NCI-H524 (cell line): ENCODE measurements around the gene DISC1.
"Not testable (repeated sequence)": the region's sequence is repeated elsewhere in the genome, so short reads cannot be mapped to it uniquely, and the experiment has no call there.

ENCODE experiments used
- DNase-seq, 2 experiments: peaks; one replicate each; lab custom pipeline; 2025; lab: John Stamatoyannopoulos, UW

Gene DISC1

DNA sequence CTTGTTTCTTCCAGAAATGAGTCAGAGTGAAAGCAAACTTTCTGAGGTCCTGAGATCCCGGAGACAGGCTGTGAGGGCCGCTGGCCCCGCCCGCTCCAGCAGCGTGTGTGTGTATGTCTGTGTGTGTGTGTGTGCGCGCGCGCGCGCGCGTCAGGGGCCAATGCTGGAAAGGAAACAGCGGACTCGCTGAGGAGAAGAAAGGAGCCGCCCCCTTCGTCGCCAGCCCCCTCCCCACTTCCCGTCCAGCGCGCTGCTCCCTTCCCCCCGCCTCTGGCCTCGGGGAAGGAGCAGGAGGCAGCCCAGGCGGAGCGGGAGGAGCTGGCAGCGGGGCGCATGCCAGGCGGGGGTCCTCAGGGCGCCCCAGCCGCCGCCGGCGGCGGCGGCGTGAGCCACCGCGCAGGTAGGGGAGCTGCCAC, at the start of gene DISC1:
TSS of gene DISC1 (plus strand) at position 256 of the 416 bp plus-strand sequence. CDS start at position 334, 78 bp downstream.
- DNase-seq: peak; percentile 38 to 72

DNA sequence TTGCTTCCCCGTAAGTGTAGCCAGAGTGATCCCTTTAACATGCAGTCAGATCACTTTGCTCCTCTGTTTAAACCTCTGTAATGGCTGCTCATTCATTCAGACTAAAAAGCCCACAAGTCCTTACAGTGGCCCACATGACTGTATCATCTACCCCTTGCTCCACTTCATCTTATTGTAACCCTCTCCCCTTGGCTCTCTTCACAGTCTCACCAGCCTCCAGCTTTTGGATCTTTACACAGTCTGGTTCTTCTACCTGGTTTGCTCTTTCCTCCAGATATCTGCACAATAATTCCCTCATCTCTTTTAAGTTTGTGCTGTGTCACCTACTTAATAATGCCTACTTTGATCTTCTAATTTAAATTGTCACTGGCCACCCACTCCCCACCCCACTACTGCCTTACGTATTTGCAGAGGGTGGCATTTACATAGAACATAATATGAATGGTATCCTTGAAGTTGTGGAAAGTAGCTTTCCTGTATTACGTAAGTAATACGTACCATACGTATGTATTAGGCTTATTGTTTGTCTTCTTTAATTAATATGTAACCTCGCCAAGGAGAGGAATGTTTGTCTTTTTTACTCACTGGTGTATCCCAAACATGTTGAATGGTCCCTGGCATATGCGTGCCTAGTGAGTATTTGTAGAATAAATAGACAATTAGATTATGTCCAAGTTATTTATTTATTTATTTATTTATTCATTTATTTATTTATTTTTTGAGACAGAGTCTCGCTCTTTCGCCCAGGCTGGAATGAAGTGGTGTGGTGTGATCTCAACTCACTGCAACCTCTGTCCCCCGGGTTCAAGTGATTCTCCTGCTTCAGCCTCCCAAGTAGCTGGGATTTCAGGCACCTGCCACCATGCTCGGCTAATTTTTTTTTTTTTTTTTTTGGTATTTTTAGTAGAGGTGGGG, 49.5 kb upstream of the DISC1 start:
- no peak for DNase-seq

DNA sequence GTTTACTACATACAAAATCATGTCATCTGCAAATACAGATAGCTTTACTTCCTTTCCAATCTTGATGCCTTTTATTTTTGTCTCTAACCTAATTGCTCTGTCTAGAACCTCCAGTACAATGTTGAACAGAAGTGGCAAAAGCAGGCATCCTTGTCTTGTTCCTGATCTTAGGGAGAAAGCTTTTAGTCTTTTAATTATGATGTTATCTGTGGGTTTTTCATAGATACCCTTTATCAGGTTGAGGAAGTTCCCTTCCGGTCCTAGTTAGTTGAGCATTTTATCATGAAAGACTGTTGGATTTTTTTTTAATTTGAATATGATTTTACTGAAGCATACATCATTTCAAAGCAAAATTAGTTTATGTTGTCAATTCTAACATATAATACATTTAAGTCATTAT, 45.7 kb upstream of the DISC1 start:
- DNase-seq: no peak

DNA sequence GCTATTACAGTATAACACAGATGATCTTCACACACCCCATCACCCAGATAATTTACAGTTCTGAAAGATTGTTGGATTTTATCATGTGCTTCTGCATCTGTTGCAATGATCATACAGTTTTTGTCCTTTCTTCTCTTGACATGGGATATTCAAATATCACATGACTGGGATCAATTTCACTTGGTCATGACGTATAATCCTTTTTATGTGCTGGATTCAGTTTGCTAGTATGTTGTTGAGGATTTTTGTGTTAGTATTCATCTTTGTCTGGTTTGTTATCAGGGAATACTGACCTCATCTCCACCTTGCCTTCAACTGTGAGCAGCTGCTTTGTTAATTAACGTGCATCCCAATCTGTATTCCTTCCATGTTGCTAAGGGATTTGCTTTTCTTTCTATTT, 44.7 kb upstream of the DISC1 start:
- DNase-seq: peak in 1 of 2 experiments; percentile 60

DNA sequence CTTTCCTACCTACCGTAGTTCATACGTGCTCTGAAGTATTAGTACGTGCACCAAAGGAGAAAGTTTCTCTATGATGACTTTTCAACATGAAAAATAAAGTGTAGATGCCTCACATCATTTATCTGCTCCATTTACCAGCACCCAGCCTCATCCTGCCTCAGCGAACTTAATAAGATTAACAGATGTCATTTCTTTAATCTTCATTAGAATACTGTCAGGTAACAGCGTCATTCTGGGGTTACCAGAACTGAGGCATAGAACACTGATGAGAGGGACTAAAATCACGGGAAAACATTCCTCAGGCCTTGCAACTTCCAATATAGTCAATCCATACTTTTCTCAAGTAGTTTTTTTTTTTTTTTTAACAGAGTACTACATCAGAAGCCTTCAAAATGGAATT, 43.2 kb upstream of the DISC1 start:
- DNase-seq: peak; percentile 3 to 61

DNA sequence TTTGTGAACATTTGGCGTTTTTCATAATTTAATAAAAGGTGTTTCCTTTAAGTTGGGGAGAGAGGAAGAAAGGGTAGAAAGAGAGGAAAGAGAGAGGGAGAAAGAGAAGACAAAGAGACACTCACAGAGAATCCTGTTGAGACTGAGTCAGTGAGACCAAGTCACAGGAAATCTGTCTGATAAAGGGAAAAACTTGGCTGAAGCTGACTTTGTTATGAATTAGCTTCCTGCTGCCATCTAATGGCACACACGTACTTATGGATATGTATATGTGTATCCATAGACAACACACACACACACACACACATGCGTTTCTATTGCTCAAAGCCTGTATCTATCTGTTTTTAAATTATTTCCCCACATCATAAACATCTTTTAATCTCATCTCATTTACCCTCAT, 42.5 kb upstream of the DISC1 start:
- peak in 1 of 2 experiments; percentile 47 for DNase-seq

DNA sequence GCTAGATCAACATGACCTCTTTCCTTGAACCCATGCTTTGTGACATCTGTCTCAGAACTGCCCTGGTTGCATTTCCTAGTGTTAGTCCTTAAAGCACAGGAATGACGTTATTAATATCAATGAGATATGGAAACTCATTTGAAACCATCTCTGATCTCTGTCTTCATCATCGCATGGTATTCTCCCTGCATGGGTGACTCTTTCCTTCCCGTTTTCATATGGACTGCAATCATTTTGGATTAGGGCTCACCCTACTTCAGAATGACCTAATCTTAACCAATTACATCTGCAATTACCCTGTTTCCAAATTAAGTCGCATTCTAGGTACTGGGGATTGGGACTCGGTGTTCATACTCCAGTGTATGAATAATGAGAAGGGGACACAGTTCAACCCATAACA, 41.7 kb upstream of the DISC1 start:
- DNase-seq: no peak

DNA sequence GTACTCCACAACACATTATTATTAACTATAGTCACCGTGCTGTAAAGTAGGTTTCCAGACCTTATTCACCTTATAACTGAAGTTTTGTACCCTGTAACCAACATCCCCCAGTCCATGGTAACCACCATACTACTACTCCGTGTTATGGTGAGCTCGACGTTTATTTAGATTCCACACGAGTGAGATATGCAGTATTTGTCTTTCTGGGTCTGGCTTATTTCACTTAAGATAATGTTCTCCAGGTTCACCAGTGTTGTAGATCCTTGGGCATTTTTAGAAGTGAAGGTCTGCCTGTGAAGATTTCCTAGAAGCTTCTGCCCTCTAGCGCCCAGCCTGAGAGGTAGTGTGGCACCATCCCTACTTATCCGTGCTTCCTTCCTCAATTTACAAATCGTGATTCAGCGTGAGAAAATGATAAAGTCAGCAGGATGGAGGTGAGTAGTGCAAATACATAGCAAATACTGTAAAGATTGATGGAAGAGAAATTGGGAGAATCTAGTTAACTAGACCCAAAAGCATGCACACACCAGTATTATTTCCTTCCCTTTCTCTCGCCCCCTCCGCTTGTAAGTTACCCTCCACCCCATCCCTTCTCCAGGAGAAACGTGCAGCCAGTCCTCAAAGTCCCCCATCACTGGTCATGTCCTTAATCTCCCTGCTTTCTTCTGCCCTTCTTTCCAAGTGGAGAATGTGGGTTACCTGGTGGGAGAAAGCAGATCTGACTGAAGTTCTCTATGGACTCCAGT, 36.0 kb upstream of the DISC1 start:
- DNase-seq: peak; percentile 22 to 63

DNA sequence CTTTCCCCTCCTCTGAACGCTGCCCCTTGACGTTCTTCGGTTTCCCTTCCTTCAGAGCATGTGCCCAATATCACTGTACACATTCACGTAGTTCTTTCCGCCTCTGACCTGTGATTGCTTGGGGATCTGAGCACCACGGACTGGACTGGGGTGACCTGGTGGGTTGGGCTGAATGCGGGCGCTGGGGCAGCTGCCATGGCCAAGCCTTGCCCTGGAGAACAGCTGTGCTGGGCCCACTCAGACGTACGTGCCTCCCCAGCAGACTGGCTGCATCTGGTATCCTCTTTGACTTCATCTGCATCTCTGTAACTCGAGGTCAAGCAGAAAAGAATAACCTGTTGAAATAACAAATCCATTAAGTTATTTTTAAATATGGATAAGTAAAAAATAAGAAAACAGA, 35.1 kb upstream of the DISC1 start:
- peak in 1 of 2 experiments; percentile 47 for DNase-seq

DNA sequence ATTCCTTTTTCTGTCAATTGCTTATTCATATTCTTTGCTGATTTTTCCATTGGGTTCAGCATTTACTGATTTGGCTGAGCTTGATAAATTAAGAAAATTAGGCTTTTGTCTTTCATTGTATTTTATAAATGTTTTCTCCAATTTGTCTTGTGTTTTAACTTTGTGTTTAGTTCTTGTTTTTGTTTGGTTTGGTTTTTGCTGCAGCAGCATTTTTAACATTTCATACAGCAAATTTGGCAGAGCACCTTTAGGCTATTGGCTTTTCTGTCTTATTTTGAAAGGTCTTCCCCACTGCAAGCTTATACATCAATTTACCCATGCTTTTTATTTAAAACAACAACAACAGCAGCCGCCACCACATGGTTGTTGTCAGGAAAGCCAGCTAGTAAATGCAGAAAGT, 33.8 kb upstream of the DISC1 start:
- no peak for DNase-seq

DNA sequence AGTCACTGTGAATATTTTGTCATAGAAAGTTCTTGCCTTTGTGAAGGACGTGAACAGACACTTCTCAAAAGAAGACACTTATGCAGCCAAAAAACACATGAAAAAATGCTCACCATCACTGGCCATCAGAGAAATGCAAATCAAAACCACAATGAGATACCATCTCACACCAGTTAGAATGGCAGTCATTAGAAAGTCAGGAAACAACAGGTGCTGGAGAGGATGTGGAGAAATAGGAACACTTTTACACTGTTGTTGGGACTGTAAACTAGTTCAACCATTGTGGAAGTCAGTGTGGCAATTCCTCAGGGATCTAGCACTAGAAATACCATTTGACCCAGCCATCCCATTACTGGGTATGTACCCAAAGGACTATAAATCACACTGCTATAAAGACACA, 33.3 kb upstream of the DISC1 start:
- not testable (repeated sequence) for DNase-seq

DNA sequence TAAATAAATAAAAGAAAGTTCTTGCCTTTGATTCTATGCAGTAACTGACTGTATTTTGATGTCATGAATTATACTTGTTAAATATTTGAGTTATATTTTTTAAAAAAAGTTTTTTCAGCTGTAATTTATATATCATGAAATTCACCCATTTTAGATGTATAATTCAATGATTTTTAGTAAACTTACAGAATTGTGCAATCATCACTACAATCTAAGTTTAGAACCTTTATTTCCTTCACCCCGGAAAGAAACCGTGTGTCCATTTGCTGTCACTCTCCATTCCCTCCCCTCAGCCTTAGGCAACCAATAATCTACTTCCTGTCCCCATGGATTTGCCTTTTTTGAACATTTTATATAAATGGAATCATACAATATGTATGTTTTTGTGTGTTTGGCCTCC, 32.5 kb upstream of the DISC1 start:
- DNase-seq: no peak

DNA sequence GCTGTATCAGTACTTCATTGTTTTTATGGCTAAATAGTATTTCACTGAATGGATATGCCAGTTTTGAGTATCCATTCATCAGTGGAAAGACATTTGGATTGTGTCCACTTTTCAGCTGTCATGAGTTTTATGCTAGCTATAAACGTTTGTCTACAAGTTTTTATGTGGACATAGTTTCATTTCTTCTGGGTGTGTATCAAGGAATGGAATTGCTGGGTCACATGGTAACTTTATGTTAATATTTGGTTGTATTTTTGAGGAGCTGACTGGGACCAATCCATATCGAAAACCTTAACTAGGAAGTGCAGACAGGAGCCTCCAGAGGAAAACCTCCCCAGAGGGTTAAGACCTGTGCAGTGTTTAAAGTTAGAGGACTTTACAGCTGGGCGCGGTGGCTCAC, 31.8 kb upstream of the DISC1 start:
- no peak for DNase-seq

DNA sequence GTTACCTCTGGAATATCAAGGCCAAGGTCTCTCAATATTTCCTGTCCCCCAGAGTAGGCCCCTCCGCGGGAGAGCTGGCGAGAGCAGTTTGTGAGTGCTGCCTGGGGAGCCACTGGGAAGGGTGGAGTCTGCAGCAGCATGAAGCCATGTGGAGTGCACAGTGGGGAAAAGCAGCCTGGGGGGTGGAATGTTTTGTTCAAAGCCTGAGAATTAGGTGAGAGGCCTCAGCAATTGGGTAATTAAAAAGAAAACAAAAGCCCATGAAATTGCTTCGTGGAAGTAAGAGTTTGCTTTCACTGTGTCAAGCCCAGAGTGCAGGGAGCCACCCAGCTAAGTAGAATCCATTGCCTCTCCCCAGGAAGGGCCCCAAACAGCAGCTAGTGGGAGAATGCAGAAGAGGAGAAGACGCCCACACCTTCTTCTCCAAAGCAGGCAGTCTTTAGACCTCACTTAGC, 30.2 kb upstream of the DISC1 start:
- no peak for DNase-seq

DNA sequence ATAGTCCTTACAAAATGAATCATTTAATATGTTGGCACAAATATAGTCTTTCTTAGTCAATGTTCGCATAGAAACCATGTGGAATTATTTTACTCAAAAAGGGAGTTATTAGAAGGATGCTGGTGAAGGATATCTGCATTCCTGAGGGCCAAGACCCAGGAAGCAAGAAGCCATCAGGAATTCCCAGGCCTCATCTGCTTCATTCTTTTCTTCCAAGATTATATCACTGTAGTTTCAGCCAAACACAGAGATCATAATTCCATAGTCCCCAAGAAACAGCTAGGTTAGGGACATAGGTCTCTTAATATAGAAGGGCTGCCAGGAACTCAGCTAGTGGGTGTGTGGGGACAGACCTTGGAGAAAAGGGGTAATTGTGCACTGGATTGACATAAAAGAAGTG, 28.6 kb upstream of the DISC1 start:
- no peak for DNase-seq

DNA sequence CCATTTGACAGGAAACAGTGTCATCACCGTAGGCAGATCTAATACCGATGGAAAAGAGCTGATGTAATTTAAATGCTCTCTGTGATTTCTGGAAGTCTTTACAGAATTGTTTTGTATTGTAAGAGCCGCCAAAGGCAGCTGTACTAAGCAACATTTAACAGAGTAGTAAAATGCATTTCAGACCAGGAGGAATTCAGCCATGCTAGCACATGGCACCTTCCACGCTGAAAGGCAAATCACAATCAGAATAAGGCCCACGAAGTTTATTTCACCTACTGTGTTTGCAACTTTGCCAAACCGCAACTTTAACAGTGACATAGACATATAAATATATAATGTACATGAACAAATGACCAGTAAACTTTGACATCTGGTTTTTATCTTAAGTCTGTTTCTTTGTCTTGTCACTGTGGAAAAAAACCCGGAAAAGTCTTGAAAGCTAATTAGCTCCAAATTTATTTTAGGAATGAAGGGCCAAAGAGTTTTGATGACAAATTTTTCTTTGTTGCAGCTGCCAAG, 26.1 kb upstream of the DISC1 start:
- no peak for DNase-seq

DNA sequence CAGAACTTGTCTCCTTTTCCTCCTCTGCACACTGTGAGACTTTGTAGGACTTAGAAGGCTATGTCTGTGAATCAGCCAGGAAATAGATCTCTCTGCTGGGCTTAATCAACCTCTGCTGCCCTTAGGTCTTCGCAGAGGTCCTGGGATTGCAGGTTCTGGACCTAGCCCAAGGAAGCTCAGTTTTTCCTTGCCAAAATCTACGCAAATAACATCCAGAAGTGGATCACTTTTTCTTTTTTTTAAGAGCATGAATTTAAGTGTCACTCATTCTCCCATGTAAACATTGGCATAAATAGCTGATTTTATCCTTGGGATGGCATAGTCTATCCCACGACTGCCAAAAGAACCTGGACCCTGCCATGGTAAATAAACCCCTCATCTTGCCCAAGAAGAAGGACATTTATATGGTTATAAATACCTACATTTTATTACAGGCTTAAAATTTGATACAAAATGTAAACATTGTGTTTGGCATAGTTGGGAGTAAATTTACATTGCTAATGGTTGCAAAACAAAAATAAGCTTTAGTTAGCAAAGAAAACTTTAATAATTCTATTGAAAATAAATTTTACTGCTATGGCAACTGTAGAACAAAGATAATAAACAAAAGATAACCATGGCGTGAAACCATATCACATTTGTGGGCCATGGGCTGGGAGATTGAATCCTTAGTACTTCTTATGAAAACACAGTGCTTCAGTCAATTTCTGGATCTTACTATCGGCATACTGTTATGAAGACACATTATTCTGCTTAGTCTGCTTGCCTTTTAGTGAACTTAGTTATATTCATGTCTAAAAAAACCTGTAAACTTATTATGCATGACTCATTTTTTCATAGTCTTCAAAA, 24.5 kb upstream of the DISC1 start:
- DNase-seq: no peak

DNA sequence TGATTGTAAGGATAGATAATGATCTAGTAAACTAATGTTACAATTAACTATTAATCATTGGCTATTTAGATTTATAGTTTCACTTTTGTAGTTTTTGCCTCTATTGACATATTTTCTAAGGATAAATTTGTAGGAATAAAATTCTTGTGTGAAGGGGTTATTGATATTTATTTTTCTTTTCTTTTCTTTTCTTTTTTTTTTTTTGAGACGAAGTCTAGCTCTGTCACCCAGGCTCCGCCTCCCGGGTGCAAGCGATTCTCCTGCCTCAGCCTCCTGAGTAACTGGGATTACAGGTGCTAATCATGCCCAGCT, 24.0 kb upstream of the DISC1 start:
- no peak for DNase-seq

DNA sequence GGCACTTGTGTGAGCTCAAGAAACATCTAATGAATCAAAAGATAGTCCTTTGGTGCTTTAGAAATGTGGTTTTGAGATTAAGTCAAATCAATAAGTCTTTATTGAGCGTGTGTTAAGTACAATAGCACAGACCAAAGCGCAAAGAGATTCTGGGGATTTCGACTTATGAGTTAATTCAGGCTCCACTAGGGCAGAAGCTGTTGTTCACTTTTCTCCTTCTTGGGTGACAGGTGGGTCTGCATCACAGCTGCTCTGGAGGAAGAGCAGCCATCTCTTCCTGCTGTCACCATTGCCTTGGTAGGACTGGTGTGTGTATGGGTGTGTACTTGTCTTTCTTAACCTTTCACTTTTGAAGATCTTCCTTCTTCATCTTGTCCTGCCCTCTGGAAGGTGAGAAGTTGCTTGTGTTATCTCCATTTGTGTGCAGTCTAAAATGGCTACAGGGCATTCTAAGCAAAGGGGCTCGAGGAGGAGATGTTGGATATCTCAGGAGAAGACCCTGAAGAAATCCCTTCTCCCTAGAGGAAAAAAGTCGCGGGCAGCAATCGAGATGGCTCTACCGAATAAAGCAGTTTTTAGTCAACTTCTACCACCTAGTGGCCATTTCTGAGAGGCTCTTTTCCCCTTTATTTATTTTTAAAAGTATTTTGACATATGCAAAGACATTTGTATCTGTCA, 22.9 kb upstream of the DISC1 start:
- DNase-seq: peak; percentile 27 to 56

DNA sequence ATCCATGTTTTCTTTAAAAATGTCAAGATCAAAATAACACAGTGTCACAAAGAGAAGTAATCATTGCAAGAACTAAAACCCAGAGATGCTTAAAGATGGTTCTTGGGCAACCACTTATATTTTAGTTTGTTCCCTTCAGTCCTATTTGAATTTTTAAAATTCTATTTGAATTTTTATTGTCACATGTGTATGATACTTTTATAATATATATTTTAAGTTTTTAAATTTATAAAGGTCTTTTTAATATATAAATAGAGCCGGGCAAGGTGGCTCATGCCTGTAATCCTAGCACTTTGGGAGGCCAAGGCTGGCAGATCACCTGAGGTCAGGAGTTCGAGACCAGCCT, 22.3 kb upstream of the DISC1 start:
- DNase-seq: no peak
